Mesenchymal stem cell (in vitro differentiated cells and primary cell): ENCODE results near the gene AURKA.
A peak's percentile ranks its signal among the peaks of the same experiment; 100 is the strongest.

Experiments used
- DNase-seq: peaks from one replicate; pipeline ENCODE4 v3.0.0-alpha.2; 2013
- H2AFZ ChIP-seq: one replicate; pipeline ENCODE4 v1.6.1; 2013; ENCODE audit warnings: low read depth, mild to moderate bottlenecking, control low read depth, inconsistent platforms, low read length, moderate library complexity
- H2AK5ac ChIP-seq: 2 replicates; pipeline ENCODE4 v1.6.1; 2013; ENCODE audit warnings: low read length, moderate library complexity, mild to moderate bottlenecking, inconsistent platforms; ENCODE audit not compliant: severe bottlenecking
- H2BK120ac ChIP-seq: one replicate; pipeline ENCODE4 v1.6.1; 2013; ENCODE audit warnings: low read depth, mild to moderate bottlenecking, inconsistent platforms, low read length, moderate library complexity
- H2BK12ac ChIP-seq, 2 experiments: one replicate each; pipeline ENCODE4 v1.6.1; 2013; ENCODE audit warnings: inconsistent platforms in 2 of 2, low read length in 2 of 2, mild to moderate bottlenecking in 2 of 2, moderate library complexity in 2 of 2, control low read depth in 1 of 2
- H2BK15ac ChIP-seq: one replicate; pipeline ENCODE4 v1.6.1; 2013; ENCODE audit warnings: mild to moderate bottlenecking, low read depth, inconsistent platforms; ENCODE audit not compliant: poor library complexity, severe bottlenecking
- H2BK5ac ChIP-seq: 2 replicates; pipeline ENCODE4 v1.6.1; 2013; ENCODE audit warnings: low read depth, mild to moderate bottlenecking, low read length, control low read depth, inconsistent platforms; ENCODE audit not compliant: poor library complexity, severe bottlenecking
- H3K14ac ChIP-seq, 2 experiments: one replicate each; pipeline ENCODE4 v1.6.1; 2013; ENCODE audit warnings: inconsistent platforms in 2 of 2, low read length in 2 of 2, control low read depth in 1 of 2, mild to moderate bottlenecking in 1 of 2, moderate library complexity in 1 of 2
- H3K18ac ChIP-seq, 2 experiments: one replicate each; pipeline ENCODE4 v1.6.1; 2013; ENCODE audit warnings: inconsistent platforms in 2 of 2, low read length in 2 of 2, control low read depth in 1 of 2, low read depth in 1 of 2, mild to moderate bottlenecking in 1 of 2
- H3K23ac ChIP-seq, 2 experiments: one replicate each; pipeline ENCODE4 v1.6.1; 2013; ENCODE audit warnings: inconsistent platforms in 2 of 2, low read length in 2 of 2, mild to moderate bottlenecking in 2 of 2, moderate library complexity in 2 of 2, control low read depth in 1 of 2
- H3K27ac ChIP-seq: 2 replicates; pipeline ENCODE4 v1.5.1; 2013; ENCODE audit warnings: mild to moderate bottlenecking, moderate library complexity, low read length, control low read depth, inconsistent platforms; ENCODE audit not compliant: poor library complexity, severe bottlenecking
- H3K27me3 ChIP-seq, 2 experiments: 2 replicates each; pipeline versions ENCODE4 v1.6.1 to v1.7.0; 2013; ENCODE audit warnings: low read length in 2 of 2, mild to moderate bottlenecking in 2 of 2, moderate library complexity in 2 of 2, control low read depth in 1 of 2, inconsistent platforms in 1 of 2; ENCODE audit not compliant: control insufficient read depth in 1 of 2, insufficient read depth in 1 of 2
- H3K36me3 ChIP-seq, 2 experiments: 2 replicates each; pipeline versions ENCODE4 v1.6.1 to v1.7.0; 2013; ENCODE audit warnings: low read length in 2 of 2, control low read depth in 1 of 2, inconsistent platforms in 1 of 2, low read depth in 1 of 2, mild to moderate bottlenecking in 1 of 2; ENCODE audit not compliant: insufficient read depth in 2 of 2, control insufficient read depth in 1 of 2
- H3K4ac ChIP-seq, 2 experiments: one replicate each; pipeline ENCODE4 v1.6.1; 2013; ENCODE audit warnings: inconsistent platforms in 2 of 2, low read length in 2 of 2, mild to moderate bottlenecking in 2 of 2, moderate library complexity in 2 of 2, control low read depth in 1 of 2, low read depth in 1 of 2
- H3K4me1 ChIP-seq: 2 replicates; pipeline ENCODE4 v1.6.1; 2013; ENCODE audit warnings: low read depth, low read length, control low read depth; ENCODE audit not compliant: control insufficient read depth, insufficient read depth
- H3K4me2 ChIP-seq: 2 replicates; pipeline ENCODE4 v1.6.1; 2013; ENCODE audit warnings: low read length, mild to moderate bottlenecking, inconsistent platforms; ENCODE audit not compliant: poor library complexity, severe bottlenecking
- H3K4me3 ChIP-seq, 2 experiments: 2 replicates each; pipeline versions ENCODE4 v1.5.1 to v1.7.0; 2013; ENCODE audit warnings: low read length in 2 of 2, mild to moderate bottlenecking in 2 of 2, control low read depth in 1 of 2, low read depth in 1 of 2; ENCODE audit not compliant: insufficient read depth in 1 of 2
- H3K79me1 ChIP-seq: replicated peaks from 2 replicates; pipeline ENCODE4 v1.6.1; 2013; ENCODE audit warnings: mild to moderate bottlenecking, control low read depth, low read length, inconsistent platforms; ENCODE audit not compliant: poor library complexity, severe bottlenecking
- H3K9ac ChIP-seq: 2 replicates; pipeline ENCODE4 v1.7.0; 2013; ENCODE audit warnings: mild to moderate bottlenecking, low read length, moderate library complexity
- H3K9me3 ChIP-seq: 2 replicates; pipeline ENCODE4 v1.7.0; 2013; ENCODE audit warnings: mild to moderate bottlenecking, low read length; ENCODE audit not compliant: control insufficient read depth
- H4K8ac ChIP-seq: one replicate; pipeline ENCODE4 v1.6.1; 2013; ENCODE audit warnings: inconsistent platforms, mild to moderate bottlenecking, low read length, moderate library complexity
- H4K91ac ChIP-seq: one replicate; pipeline ENCODE4 v1.6.1; 2013; ENCODE audit warnings: mild to moderate bottlenecking, low read length, inconsistent platforms
- WGBS: methylation state at CpG from one replicate; pipeline ENCODE4 v1.1.7; 2013; ENCODE audit warnings: mixed read lengths; 5-methylcytosine and 5-hydroxymethylcytosine counted together

AURKA gene

GRCh38 chr20:56403465-56403864 lies 11.4 kb upstream of the AURKA start:
- H3K18ac ChIP-seq = no peak overlapping the region
- WGBS = 97% methylated on average over 25 of the region's 26 CpGs
- H4K91ac ChIP-seq = no peak overlapping the region
- H2BK120ac ChIP-seq = no peak overlapping the region
- no peaks in the 10 kb centered on the region for H3K27me3 ChIP-seq
- no peak overlapping the region for H2BK15ac ChIP-seq
- no peak overlapping the region for H2BK5ac ChIP-seq
- H4K8ac ChIP-seq = peak overlapping the region; percentile 7
- no peak overlapping the region for H2AK5ac ChIP-seq
- no peak overlapping the region for H3K4me2 ChIP-seq
- no peak overlapping the region for H2BK12ac ChIP-seq
- peaks cover 30 to 87% of the 10 kb centered on the region in 2 experiments for H3K36me3 ChIP-seq
- H3K79me1 ChIP-seq = peaks cover 24% of the 10 kb centered on the region
- H3K4ac ChIP-seq = no peak overlapping the region
- H3K9me3 ChIP-seq = no peaks in the 10 kb centered on the region
- H3K9ac ChIP-seq = no peak overlapping the region
- H2AFZ ChIP-seq = no peak overlapping the region
- H3K4me1 ChIP-seq = no peaks in the 10 kb centered on the region
- no peak overlapping the region for H3K27ac ChIP-seq
- no peak overlapping the region for H3K14ac ChIP-seq
- DNase-seq = no peak
- H3K23ac ChIP-seq = no peak overlapping the region
- no peak overlapping the region for H3K4me3 ChIP-seq

GRCh38 chr20:56400001-56400640 lies 8.1 kb upstream of the AURKA start:
- peaks cover 27 to 90% of the 10 kb centered on the region in 2 experiments for H3K36me3 ChIP-seq
- H3K27me3 ChIP-seq = no peaks in the 10 kb centered on the region
- H3K4me1 ChIP-seq = no peaks in the 10 kb centered on the region
- no peak overlapping the region for H3K23ac ChIP-seq
- H3K14ac ChIP-seq = no peak overlapping the region
- no peak overlapping the region for H2BK12ac ChIP-seq
- H3K4ac ChIP-seq = no peak overlapping the region
- no peak overlapping the region for H2BK5ac ChIP-seq
- H2AFZ ChIP-seq = no peak overlapping the region
- peaks cover 26% of the 10 kb centered on the region for H3K79me1 ChIP-seq
- H4K91ac ChIP-seq = no peak overlapping the region
- no peak overlapping the region for H2BK15ac ChIP-seq
- H3K9me3 ChIP-seq = no peaks in the 10 kb centered on the region
- H2BK120ac ChIP-seq = no peak overlapping the region
- no peak overlapping the region for H3K27ac ChIP-seq
- H3K9ac ChIP-seq = peak overlapping the region; percentile 19
- no peak overlapping the region for H3K18ac ChIP-seq
- H2AK5ac ChIP-seq = no peak overlapping the region
- peak; percentile 79 for DNase-seq
- no peak overlapping the region for H3K4me2 ChIP-seq
- no peak overlapping the region for H4K8ac ChIP-seq
- H3K4me3 ChIP-seq = no peak overlapping the region

- Histone ChIP-seq H2BK12ac (peak overlapping the region in 1 of 2 experiments; percentile 40), H3K27ac (no peak overlapping the region), H3K9me3 (no peaks in the 10 kb centered on the region), H2AFZ (no peak overlapping the region), H3K14ac (no peak overlapping the region), H3K27me3 (no peaks in the 10 kb centered on the region), H3K18ac (no peak overlapping the region), H3K4me1 (peaks cover 3% of the 10 kb centered on the region), H2BK15ac (no peak overlapping the region), H3K79me1 (peaks cover 18% of the 10 kb centered on the region), H2AK5ac (no peak overlapping the region), H3K9ac (no peak overlapping the region), H2BK5ac (no peak overlapping the region), H3K23ac (no peak overlapping the region), H4K91ac (no peak overlapping the region), H4K8ac (peak overlapping the region; percentile 7), H3K4me2 (no peak overlapping the region), H2BK120ac (no peak overlapping the region), H3K36me3 (peaks cover 16 to 52% of the 10 kb centered on the region in 2 experiments), H3K4me3 (no peak overlapping the region), H3K4ac (no peak overlapping the region)
- WGBS = 97% methylated on average over 4 of the region's 4 CpGs
- no peak for DNase-seq
Observed at GRCh38 chr20:56395166-56395565, 3.2 kb upstream of the AURKA start.

- no peak overlapping the region for H2BK15ac ChIP-seq
- no peak overlapping the region for H3K27ac ChIP-seq
- H3K79me1 ChIP-seq = peaks cover 28% of the 10 kb centered on the region
- no peak overlapping the region for H2BK12ac ChIP-seq
- 85% methylated on average over 8 of the region's 8 CpGs for WGBS
- H3K36me3 ChIP-seq = peaks cover 22 to 42% of the 10 kb centered on the region in 2 experiments
- H3K9me3 ChIP-seq = no peaks in the 10 kb centered on the region
- H3K18ac ChIP-seq = no peak overlapping the region
- DNase-seq = no peak
- no peak overlapping the region for H4K8ac ChIP-seq
- no peak overlapping the region for H2AK5ac ChIP-seq
- H3K4ac ChIP-seq = no peak overlapping the region
- no peak overlapping the region for H2BK5ac ChIP-seq
- no peaks in the 10 kb centered on the region for H3K27me3 ChIP-seq
- H3K23ac ChIP-seq = no peak overlapping the region
- H3K4me1 ChIP-seq = peaks cover 3% of the 10 kb centered on the region
- no peak overlapping the region for H2BK120ac ChIP-seq
- H3K4me3 ChIP-seq = peak overlapping the region in 1 of 2 experiments; percentile 96
- H4K91ac ChIP-seq = no peak overlapping the region
- H3K14ac ChIP-seq = no peak overlapping the region
- H2AFZ ChIP-seq = no peak overlapping the region
- H3K4me2 ChIP-seq = peak overlapping the region; percentile 63
- H3K9ac ChIP-seq = peak overlapping the region; percentile 97
Observed at GRCh38 chr20:56393653-56394052, 1.6 kb upstream of the AURKA start.
